GM18951 (cell line): Measurements from ENCODE around the gene JADE3.

Experiments used
- POLR2A ChIP-seq: IDR thresholded peaks from 4 replicates; pipeline ENCODE4 v1.6.1; 2011; ENCODE audit warnings: mild to moderate bottlenecking; ENCODE audit not compliant: insufficient read length, insufficient read depth; ENCODE audit errors: extremely low read depth
- in situ Hi-C: fragments of 300-500 bp; cut with MboI; formaldehyde crosslinking; loops from one replicate; pipeline ENCODE4 v1.12.0; 2022; ENCODE audit warnings: low sequenced_read_pairs, mixed read lengths, inconsistent platforms; ENCODE audit not compliant: unreplicated experiment

JADE3 gene

GRCh38 chrX:47080915-47081236, 168.7 kb downstream of the JADE3 start:
- in situ Hi-C loops, result no loop called here
- no peak for TF ChIP-seq POLR2A

GRCh38 chrX:47091149-47091775, 179.0 kb downstream of the JADE3 start:
- in situ Hi-C loops, result no loop called here
- TF ChIP-seq POLR2A, result no peak

GRCh38 chrX:47093248-47093647, 181.0 kb downstream of the JADE3 start:
- no peak for TF ChIP-seq POLR2A

GRCh38 chrX:47093860-47094259, 181.6 kb downstream of the JADE3 start:
- in situ Hi-C loops, result no loop called here
- no peak for TF ChIP-seq POLR2A

More at GRCh38 chrX:47093248-47093647, 181.0 kb downstream of the JADE3 start:
- in situ Hi-C loops, result no loop called here

- in situ Hi-C loops, result no loop called here
- no peak for TF ChIP-seq POLR2A
Measured at GRCh38 chrX:47097018-47097417, 184.8 kb downstream of the JADE3 start.

GRCh38 chrX:47098338-47099094, 186.3 kb downstream of the JADE3 start:
- TF ChIP-seq POLR2A, result no peak

GRCh38 chrX:47101206-47101605, 189.0 kb downstream of the JADE3 start:
- in situ Hi-C loops, result no loop called here
- no peak for TF ChIP-seq POLR2A

More at GRCh38 chrX:47098338-47099094, 186.3 kb downstream of the JADE3 start:
- in situ Hi-C loops, result no loop called here
